ENCODE measurements around the gene SMAD3.
A peak's percentile ranks its signal among the peaks of the same experiment; 100 is the strongest.

GRCh38 chr15:67121644-67122605, 56.5 kb downstream of the SMAD3 start:
- no peak for TF ChIP-seq POLR2A (IDR thresholded peaks at IDR 0.05; ENCODE audit: borderline replicate concordance, extremely low read depth, insufficient read depth, insufficient read length)
- TF ChIP-seq CEBPB (IDR thresholded peaks at IDR 0.05; ENCODE audit: low read depth), result no peak
- TF ChIP-seq RAD21 (IDR thresholded peaks at IDR 0.05; ENCODE audit: low read depth), result no peak
- TF ChIP-seq CTCF (IDR thresholded peaks at IDR 0.05 in 2 of 3, conservative IDR thresholded peaks at IDR 0.05 in 1 of 3; ENCODE audit: borderline replicate concordance in 1 of 3, insufficient read depth in 1 of 3, low read depth in 2 of 3, low read length in 2 of 3), result no peak
- 0 out of 2 replicates have a peak, but pooled peaks have one; percentile 1 for TF ChIP-seq POLR2AphosphoS5 (IDR thresholded peaks at IDR 0.05; ENCODE audit: low read depth, low read length)
